HG02870 (cell line): Measurements from ENCODE around the gene B3GLCT.
"Not testable (repeated sequence)": the region's sequence is repeated elsewhere in the genome, so short reads cannot be mapped to it uniquely, and the experiment has no call there.

Experiments
- ATAC-seq: cut with Tn5 transposase; IDR thresholded peaks from one replicate; pipeline ENCODE4 v1.9.1; 2021; ENCODE audit warnings: mild to moderate bottlenecking, moderate library complexity; ENCODE audit not compliant: unreplicated experiment

B3GLCT gene

GRCh38 chr13:31334994-31335557, 135.3 kb downstream of the B3GLCT start:
- no peak for ATAC-seq

- not testable (repeated sequence) for ATAC-seq
These were observed 139.8 kb downstream of the B3GLCT start for GRCh38 chr13:31339616-31340015.

DNA sequence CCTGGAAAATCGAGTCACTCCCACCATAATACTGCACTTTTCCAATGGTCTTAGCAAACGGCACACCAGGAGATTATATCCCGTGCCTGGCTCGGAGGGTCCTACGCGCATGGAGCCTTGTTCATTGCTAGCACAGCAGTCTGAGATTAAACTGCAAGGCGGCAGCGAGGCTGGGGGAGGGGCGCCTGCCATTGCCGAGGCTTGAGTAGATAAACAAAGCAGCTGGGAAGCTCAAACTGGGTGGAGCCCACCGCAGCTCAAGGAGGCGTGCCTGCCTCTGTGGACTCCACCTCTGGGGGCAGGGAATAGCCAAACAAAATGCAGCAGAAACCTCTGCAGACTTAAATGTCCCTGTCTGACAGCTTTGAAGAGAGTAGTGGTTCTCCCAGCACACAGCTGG, 141.1 kb downstream of the B3GLCT start:
- ATAC-seq: not testable (repeated sequence)

DNA sequence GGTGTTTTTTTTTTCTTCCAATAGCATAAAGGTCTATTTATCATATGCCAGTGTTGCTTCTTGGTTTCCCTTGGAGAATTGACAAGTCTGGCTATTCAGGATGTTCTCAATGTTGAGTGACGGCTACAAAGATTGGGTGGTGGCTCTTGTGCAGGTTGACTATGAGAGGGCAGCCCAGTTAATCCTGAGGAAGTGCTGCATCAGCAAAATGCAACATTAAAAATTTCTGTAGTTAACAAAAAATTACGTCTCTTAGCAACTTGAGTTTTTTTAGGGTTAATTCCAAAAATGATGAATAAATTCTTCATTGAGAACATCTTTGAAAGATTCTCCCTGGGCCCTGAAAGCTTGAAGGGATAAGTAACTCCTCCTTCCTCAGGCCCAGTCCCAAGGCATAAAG, 147.1 kb downstream of the B3GLCT start:
- no peak for ATAC-seq

DNA sequence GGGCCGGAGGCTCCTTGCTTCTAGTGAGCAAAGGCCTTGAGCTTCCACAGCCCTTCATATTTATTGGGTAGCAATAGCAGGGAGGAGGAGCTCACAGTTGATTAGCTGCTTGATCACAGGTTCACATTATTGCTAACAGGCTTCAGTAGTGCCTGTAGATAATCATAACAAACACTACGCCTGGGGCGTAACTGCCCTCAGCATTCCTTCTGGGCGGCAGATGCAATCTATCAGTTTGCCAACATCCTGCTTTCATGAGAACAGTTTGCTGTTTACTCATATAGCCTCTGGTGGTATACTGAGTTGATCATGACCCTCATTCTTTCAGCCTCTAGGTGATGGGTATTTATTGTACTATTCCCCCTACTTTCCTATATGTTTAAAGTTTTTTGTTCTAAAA, 149.4 kb downstream of the B3GLCT start:
- ATAC-seq: no peak

- ATAC-seq: no peak
These were observed 150.8 kb downstream of the B3GLCT start for GRCh38 chr13:31350560-31350959.

GRCh38 chr13:31351376-31351775, 151.6 kb downstream of the B3GLCT start:
- no peak for ATAC-seq

GRCh38 chr13:31352467-31352866, 152.7 kb downstream of the B3GLCT start:
- no peak for ATAC-seq

GRCh38 chr13:31355001-31355400, 155.2 kb downstream of the B3GLCT start:
- no peak for ATAC-seq

DNA sequence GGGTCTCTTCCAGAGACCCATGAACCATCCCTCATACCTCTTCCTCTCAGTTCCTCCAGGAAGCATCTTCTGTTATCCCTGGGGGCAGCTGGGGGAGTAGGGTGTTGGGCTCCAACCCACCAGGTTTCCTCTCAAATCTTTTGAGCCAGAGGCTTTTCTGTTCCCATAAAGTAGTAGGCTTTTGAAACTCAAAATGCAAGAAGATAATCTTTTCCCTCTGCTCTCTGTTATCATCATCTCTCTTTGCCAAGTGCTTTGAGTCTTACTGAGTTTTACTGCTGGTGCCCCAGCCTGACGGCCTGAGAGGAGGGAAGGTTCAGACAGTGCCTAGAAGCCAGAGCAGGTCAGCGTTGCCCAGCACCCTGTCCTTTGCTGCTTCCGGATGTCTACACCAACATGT, 157.2 kb downstream of the B3GLCT start:
- ATAC-seq: no peak

GRCh38 chr13:31357581-31357980, 157.8 kb downstream of the B3GLCT start:
- ATAC-seq: no peak

DNA sequence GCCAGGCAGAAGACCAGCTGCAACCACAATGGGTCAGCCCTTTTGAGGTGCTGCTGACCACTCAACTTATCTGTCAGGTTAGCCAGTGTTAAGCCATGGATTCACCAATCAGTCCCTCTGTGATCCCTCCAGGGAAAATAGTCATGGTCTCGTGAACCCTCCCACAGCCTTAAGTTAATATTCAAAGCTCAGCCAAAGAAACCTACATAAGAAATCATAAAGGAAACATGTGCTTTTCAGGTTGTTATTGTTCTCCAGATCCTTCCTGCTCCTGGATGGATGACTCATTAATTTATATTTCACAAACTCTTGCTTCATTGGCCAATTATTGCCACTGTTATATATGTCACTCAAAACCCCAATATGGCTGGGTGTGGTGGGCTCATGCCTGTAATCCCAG, 161.9 kb downstream of the B3GLCT start:
- no peak for ATAC-seq

DNA sequence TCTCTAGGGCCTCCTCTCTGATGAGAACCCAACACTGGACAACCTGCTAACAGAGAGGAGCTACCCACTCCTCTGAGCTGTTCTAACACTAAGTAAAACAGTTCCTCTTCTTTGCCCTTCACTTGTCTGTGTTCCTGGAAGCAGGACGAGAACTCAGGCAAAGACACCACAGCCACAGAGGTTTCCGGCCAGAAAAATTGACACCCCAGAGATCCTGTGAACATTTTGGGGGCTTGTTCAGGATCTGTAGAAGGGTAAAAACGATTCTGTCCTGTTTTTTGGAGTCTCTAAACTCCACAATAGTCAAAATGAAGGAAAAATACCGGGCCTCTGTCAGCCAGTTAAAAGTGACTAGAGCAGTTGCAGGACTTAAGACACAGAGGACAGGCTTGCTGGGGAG, 165.9 kb downstream of the B3GLCT start:
- ATAC-seq: no peak

- ATAC-seq: no peak
These were observed 167.6 kb downstream of the B3GLCT start for GRCh38 chr13:31367410-31367809.

DNA sequence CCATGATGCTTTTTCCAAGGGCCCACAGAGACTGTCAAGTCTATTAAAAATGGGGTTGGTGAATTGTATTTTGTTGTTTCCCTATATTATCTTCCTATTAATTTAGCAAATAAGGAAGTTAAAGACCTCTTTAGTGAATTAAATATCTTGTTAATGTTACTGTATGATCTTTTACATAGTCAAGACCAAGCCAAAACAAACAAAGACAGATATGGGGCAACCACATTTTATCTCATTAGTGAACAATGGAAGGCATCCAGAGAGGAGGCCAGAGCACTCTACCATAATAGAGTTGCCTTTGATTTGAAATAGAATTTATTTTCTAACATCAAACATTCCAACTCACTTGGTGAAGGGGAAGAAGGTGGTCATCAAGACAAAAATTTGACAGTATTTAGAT, 169.4 kb downstream of the B3GLCT start:
- ATAC-seq: no peak

DNA sequence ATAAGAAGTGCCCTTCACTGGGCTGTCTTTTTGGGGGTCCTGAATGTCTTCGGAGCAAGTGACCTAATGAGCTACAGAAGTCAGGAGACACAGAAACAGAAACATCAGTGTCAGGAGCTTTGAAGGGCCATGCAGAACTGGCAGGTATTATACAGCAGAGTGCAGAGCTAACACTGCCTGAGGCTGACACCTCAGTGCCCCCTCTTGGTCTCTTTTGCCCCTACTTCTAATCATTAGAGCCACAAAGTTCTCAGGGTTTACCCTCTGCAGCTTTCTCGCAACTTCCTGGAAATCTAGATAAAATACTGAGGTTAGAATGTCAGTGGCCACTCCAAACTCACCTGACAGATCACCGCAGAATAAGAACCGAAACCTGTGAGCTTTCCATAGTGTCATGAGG, 172.7 kb downstream of the B3GLCT start:
- no peak for ATAC-seq

GRCh38 chr13:31374682-31375081, 174.9 kb downstream of the B3GLCT start:
- no peak for ATAC-seq

GRCh38 chr13:31377946-31378345, 178.2 kb downstream of the B3GLCT start:
- ATAC-seq: peak; percentile 62

- no peak for ATAC-seq
These were observed 180.9 kb downstream of the B3GLCT start for GRCh38 chr13:31380715-31381114.
